SKM-1 (cell line): ENCODE data around the gene BCDIN3D.
"Not testable (repeated sequence)": the region's sequence is repeated elsewhere in the genome, so short reads cannot be mapped to it uniquely, and the experiment has no call there.

Experiments used
- DNase-seq: peaks from one replicate; lab custom pipeline; 2025; ENCODE audit not compliant: unreplicated experiment; lab: John Stamatoyannopoulos, UW

The BCDIN3D gene

DNA sequence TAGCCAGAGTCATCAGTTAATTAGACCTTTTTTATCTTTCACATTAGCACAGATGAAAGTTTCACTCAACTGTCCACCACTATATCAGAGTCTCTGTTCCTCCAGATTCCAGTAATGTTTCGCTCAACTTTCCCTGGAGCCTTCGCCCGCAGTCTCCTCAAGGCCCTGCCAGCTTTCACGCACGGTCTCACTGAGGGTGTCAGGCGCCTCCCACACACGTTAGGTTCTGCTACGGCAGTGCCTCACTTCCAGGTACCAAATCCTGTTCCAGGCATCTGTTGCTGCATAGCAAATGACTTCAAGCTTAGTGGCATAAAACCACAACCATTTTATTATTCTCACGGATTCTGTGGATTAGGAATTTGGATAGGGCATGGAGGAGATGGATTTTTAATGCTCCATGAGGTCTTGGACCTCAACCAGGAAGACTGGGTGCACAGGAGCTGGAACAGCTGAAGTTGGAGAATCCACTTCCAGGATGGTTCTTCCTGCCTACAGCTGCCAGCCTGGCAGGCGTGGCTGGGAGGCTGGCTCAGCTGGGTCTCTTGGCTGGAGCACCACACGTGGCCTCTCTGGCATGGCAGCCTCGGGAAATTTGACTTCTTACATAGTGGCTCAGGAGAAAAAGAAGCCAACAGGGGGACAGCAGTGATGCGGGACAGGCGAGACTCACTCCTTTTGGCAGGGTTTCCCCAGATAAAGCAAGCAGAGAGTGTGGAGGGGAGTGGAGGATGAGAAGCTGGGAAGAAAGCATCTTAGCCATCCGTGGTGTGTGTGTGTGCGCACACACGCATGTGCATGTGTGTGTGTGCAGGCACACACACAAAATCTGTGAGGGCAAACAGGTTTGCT lies 21.3 kb upstream of the BCDIN3D start:
- no peak for DNase-seq

GRCh38 chr12:49860921-49861320 lies 18.0 kb upstream of the BCDIN3D start:
- DNase-seq: not testable (repeated sequence)

DNA sequence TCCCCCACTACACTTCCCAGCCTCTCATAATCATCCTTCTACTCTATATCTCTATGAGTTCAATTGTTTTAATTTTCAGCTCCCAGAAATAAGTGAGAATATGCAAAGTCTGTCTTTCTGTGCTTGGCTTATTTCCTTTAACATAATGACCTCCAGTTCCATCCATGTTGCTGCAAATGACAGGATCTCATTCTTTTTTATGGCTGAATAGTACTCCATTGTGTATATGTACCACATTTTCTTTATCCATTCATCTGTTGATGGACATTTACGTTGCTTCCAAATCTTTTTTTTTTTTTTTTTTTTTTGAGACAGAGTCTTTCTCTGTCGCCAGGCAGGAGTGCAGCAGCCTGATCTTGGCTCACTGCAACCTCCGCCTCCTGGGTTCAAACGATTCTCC lies 13.0 kb upstream of the BCDIN3D start:
- not testable (repeated sequence) for DNase-seq

GRCh38 chr12:49854976-49855375 lies 12.1 kb upstream of the BCDIN3D start:
- DNase-seq: no peak

DNA sequence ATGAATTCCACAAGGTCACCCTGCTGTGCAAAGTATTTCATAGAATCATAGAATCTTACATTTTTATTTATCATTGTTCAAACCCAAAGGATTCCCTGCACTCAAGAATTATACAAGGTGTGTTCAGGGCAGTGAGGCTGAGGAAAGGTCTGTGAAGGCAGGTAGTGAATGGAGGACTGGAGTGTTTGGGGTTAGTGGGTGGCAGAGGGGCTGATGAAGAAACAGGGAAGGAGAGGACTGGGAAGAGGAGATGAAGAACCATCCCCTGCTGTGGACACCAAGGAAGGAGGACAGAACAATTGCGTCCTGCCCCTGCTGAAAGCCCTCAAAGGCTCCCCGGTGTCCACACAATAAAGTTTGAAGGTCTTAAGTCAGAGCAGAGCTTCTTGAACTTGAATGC lies 10.8 kb upstream of the BCDIN3D start:
- DNase-seq: no peak

GRCh38 chr12:49847161-49847560 lies 4.3 kb upstream of the BCDIN3D start:
- DNase-seq: no peak

- DNase-seq: no peak
Measured at GRCh38 chr12:49846032-49846431, 3.1 kb upstream of the BCDIN3D start.

DNA sequence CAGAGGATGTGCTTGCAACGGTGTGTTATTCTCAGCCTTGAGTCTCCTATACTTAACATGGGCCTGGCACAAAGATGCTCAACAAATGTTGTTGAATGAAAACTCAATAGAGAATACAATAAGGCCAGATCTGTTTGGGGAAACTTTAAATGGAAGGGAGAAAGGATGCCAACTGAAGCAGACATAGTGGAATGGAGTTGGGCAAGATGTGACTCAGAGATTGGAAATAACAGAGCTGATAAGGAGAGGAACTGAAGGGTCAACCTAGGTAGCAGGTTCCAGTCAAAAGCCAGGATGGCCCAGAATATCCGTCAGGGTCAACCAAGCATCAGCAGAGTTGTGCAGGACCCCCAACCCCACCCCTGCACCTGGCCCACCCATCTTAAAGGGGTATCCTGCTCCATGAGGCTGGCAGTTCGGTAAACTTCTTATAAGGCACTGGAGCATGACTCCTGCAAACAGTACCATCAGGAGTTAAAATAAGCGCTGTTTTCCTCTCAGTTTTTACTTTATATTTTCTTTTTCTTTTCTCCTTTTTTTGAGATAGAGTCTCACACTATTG lies 1.1 kb upstream of the BCDIN3D start:
- DNase-seq: no peak

DNA sequence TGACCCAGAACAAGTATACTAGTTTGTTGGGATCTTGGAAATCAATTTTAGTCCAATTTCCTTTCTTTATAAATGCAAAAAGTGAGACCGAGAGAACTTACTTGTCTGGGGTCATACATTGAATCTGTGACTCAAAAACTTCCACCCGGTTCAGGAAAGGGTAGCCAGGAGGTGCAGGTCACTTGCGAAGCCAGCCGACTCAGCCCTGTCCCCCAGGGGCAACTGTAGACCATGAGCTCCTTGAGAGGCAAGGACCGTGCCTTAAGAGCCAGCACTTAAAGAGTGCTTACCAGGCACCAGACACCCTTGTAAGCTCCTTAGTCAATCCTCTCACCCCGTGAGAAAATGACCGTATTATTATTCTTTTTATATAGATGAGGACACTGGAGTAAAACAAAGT lies 505 bp upstream of the BCDIN3D start:
- no peak for DNase-seq

DNA sequence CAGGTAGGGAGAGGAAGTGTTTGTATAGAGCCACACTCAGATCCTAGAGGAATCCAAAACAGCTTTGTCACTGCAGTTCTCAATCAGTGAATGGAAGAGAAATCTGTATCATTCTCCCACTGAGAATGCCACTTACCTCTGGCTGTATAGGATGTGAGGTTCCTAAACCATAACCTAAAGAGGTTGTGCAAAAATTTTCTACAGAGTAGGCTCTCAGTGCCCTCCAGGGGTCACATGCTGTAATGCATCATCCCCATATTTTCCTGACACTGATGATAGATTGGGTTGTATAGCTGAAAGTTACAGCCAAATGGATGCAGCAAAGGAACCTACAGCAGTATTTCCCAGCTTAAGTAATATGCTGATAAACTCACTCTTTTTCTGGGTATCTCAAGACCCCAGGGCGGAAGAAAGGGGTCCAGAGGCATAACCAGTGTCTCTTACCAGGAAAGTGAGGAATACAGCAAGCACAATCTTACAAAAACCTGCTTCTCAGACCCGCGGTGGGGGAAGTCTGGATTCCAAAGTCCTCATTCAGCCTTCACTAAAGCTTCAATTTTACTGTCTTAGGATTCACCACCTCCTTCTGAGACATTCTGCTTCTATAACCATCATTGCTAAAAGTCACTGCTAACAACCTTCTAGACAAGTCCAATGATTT lies 3.8 kb downstream of the BCDIN3D start:
- DNase-seq: no peak

DNA sequence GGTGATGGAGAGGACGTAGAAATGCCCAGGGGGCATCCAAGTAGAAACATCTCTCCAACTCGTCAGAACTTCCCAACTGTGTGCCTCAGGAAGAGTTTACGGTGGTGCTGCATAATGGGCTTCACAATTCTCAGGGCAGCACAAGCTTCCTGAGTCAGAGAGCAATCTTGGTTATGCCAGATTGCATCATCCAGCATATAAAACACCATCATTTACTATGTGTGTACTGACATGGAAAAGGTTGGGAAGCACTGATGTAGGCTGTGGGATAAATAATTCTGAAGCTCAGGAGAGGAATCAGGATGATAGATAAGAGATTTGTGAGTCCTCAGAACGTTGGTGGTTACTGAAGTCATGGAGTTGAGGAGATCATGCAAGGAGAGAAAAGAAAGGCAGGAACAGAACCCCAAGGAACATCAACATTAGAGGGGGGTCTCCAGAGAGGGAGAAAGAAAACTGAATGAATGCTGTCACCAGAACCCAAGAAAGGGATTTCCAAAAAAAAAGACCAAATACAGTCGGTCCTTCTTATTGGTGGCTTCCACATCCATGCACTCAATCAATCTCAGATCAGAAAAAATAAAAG lies 10.0 kb downstream of the BCDIN3D start:
- no peak for DNase-seq

DNA sequence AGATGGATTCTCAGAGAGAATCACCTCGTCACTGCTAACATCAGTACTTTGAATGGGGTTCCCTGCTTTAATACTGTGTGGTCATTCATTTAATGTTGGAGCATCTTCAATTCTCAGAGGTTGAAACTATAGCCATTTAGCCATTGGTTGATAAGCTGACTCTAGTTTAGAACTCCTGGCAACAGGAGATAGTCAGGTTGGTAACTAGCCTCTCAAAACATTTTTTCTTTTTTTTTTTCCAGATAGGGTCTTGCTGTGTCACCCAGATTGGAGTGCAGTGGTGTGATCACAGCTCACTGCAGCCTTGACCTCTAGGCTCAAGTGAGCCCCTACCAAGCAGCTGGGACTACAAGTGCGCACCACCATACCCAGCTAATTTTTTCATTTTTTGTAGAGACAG lies 11.2 kb downstream of the BCDIN3D start:
- DNase-seq: no peak

GRCh38 chr12:49828133-49829091 lies 14.5 kb downstream of the BCDIN3D start, which contains the start of gene NCKAP5L:
TSS of gene NCKAP5L (minus strand) at chr12:49828413. CDS start at chr12:49804044, 24,369 bp downstream.
- DNase-seq: peak; percentile 59

DNA sequence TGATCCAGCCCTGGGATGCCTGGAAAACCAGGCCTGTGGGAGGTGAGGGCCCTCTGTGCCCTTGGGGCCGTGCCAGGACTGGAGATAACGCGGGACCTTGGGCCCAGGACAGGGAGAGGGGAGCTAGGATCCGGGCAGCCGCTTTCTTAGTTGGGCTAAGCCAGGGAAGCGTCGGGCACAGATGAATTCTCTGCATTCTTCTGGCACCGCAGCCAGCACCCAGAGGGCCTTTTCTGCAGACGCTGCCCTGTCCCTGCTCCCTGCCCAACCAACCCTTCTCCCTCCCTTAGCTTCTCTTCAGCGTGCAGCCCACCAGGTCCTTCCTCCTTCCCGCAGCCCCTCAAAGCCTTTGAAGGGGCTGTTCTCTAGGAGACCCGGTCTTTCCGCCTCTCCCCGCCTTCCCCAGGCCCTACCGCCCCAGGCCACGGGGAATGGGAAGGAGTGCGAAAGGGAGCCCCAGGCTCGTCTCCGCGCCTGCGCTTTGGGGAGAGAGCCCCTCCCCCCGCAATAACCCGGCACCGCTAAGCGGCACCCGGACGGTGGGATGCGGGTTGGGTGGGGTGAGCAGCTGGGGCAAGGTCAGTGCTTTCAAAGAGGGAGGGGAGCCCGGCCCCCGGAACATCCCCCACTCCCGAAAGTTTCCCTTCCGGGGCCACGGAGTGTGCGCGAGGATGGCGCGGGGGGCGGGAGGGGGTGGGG lies 15.4 kb downstream of the BCDIN3D start:
- DNase-seq: no peak

GRCh38 chr12:49827051-49827400 lies 15.9 kb downstream of the BCDIN3D start:
- DNase-seq: no peak

DNA sequence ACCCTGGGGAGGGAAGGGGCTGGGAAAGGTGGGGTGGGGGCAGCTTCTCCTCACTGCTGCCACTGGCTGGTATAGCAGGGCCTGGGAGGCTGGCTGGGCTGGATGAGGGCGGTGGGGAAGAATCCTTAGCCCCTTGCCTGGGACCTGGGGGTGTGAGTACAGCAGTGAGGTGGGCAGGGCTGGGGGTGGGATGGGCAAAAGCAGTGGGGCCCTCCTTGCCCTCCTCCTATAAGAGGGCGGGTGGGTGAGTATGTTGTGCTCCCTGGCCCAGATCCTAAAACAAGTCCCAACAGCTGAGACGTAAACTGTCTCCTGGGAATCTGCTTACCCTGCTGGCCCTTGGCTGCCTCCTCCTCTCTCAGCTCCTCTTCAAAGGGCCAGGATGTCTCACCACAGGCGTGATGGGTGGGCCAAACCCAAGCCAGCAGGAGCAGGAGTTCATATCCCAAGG lies 16.9 kb downstream of the BCDIN3D start:
- no peak for DNase-seq

DNA sequence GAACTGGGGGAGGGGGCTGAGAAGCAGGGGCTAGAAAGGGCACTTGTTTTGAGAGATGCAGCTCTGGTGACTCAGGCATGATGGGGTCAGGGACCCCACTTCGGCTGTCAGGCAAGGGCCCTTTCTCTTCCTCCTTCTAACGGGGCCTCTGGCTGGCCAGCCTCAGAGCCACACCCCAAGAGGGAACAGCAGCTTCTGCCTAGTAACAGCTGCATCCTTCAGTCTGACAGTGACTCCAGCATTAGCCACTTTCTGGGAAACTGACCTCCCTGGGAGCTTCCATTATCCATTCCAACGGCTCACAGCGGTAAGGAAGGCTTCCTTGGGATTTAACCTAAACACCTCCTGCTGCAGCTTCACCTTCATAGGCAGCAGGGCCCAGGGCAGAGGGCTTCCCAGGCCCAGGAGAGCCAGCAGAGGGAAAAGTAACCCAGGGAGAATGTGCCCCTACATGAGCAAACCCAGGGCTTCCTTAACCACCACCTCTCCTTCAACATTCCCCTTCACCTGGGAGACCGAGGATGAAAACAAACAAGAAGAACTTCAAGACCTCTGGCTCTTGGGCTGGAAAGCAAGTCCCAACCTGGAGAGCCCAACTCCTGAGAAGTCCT lies 17.4 kb downstream of the BCDIN3D start:
- DNase-seq: no peak

DNA sequence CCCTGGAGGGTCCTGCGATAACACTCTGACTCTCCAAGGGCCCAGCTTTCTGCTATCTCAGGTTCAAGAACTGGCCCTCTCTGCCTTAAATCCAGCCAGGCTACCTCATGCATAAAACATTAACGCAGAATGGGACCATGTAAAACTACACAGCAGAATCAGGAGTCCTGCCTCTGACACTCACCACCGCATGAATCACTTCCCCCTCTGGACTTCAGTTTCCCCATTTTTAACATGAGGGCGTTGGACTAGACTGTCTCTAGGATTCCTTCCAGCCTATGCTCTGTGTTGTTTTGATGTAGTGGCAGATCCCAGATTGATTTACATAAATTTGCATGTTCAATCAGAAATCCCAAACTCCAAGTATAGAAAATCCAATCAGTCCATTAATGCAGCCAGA lies 18.0 kb downstream of the BCDIN3D start:
- DNase-seq: peak; percentile 17

DNA sequence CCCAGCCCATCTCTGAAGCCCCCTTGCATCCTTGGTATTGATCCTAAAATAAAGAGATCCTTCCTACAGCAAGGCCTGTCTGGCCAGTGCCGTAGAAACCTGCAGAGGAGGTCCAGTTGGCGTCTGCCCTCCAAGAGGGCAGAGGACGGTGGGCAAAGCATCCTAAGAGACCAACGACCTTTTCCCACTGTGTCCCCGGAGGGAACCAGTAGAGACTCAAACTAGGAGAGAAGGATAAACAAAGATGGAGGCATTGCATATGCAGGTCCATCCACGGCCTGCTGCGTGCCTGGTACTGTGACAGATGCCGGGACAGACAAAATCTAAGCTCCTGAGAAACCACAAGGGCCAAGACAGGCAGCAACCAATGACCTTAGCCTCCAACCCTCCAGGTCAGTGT lies 18.5 kb downstream of the BCDIN3D start:
- no peak for DNase-seq

GRCh38 chr12:49823951-49824350 lies 19.0 kb downstream of the BCDIN3D start:
- no peak for DNase-seq
